Activated T-helper 1 cell treated with anti-CD3 and anti-CD28 coated beads, Interleukin-12 subunit alpha, Interleukin-12 subunit beta, Interleukin-2, Interleukin-4 antibody, amounts not matched to agents 30 ng/mL and 10 ng/mL and 1 ng/mL, durations not matched to agents 14 hours and 24 hours and 36 hours (primary cell): ENCODE results near the gene TMEM184C. TPM values are rescaled to one million over a fixed set of nuclear protein-coding genes. Genes with fewer than 3 reads are reported as not detected.

Experiments
- DNase-seq: peaks from one replicate; pipeline ENCODE4 v3.0.0; 2021; ENCODE audit warnings: low spot score
- H3K27ac Mint-ChIP-seq: one replicate; pipeline ENCODE4 v1.8.0; 2021; ENCODE audit warnings: mild to moderate bottlenecking, mixed read lengths
- H3K27me3 Mint-ChIP-seq: one replicate; pipeline ENCODE4 v1.8.0; 2022; ENCODE audit warnings: mild to moderate bottlenecking, moderate library complexity, mixed read lengths; ENCODE audit not compliant: insufficient read depth
- H3K36me3 Mint-ChIP-seq: one replicate; pipeline ENCODE4 v1.8.0; 2021; ENCODE audit warnings: low read depth, mixed read lengths
- H3K4me1 Mint-ChIP-seq: one replicate; pipeline ENCODE4 v1.8.0; 2021; ENCODE audit warnings: low read depth, mixed read lengths
- H3K4me3 Mint-ChIP-seq: one replicate; pipeline ENCODE4 v1.8.0; 2021; ENCODE audit warnings: mild to moderate bottlenecking, moderate library complexity, mixed read lengths
- H3K9me3 Mint-ChIP-seq: one replicate; pipeline ENCODE4 v1.8.0; 2021; ENCODE audit warnings: mixed read lengths
- intact Hi-C: fragments of 100-400 bp; cut with micrococcal nuclease; formaldehyde crosslinking; loops from one replicate; pipeline ENCODE4 v1.15.1; 2024
- total RNA-seq: library from RNA; stranded (reverse); gene quantifications from 2 replicates; pipeline ENCODE4 v1.2.3, GENCODE V29; 2022

Gene TMEM184C
- total RNA-seq, 1 donor from 2014 or later, result 21.6 TPM

DNA sequence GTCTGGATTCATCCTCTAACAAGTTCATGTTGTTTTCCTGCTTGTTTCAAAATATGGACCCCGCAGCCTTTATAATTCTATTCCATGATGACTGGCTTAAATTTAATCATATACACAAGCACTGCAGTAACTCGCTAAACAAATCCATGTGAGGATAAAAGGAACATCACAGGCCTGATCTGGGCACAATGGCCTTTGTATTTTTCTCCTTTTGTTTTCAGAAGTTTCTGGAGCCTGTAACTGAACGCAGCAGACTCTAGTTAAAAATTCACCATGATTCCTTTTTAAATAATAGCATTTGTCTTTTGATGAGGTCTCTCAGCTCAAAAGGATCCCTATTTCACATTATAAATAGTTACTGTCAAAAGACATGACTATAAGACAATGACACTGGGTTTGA is 30.2 kb upstream of the TMEM184C start:
- no peak for DNase-seq
- Mint-ChIP-seq H3K9me3 (no peaks in the 10 kb centered on the region), H3K27me3 (peaks cover 12% of the 10 kb centered on the region), H3K27ac (no peak overlapping the region), H3K4me3 (no peak overlapping the region), H3K36me3 (no peaks in the 10 kb centered on the region), H3K4me1 (no peaks in the 10 kb centered on the region)
- intact Hi-C loops, result no loop called here

- Mint-ChIP-seq H3K4me1 (no peaks in the 10 kb centered on the region), H3K27ac (no peak overlapping the region), H3K4me3 (no peak overlapping the region), H3K27me3 (peaks cover 14% of the 10 kb centered on the region), H3K36me3 (no peaks in the 10 kb centered on the region), H3K9me3 (no peaks in the 10 kb centered on the region)
- DNase-seq, result no peak
- intact Hi-C loops, result no loop called here
These were observed 27.6 kb upstream of the TMEM184C start for GRCh38 chr4:147589586-147589985.

DNA sequence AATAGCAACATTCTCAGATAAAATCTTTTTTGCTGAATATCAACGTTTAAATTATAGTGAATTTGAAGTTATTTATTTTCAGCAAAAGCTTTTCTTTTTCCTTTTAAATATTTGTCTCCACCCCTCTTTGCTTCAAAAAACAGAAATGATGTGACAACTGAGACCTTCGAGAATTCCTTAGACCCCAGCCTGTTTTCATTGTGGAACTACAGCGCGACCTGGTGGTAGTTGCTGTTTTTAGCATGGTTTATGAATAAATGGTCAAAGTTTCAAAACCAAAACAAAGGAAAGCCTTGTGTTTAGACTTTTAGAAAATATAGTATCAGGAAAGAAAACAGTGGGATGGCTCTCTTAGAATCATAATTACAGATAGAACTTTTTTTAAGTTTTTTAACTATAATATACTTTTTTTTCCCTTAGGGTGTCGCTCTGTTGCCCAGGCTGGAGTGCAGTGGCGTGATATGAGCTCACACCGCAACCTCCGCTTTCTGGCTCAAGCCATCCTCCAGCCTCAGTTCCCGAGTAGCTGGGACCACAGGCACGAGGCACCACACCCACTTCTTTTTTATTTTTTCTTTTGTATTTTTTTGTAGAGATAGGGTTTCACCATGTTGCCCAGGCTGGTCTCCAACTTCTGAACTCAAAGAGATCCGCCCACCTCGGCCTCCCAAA is 26.8 kb upstream of the TMEM184C start:
- Mint-ChIP-seq H3K4me1 (no peaks in the 10 kb centered on the region), H3K36me3 (no peaks in the 10 kb centered on the region), H3K9me3 (no peaks in the 10 kb centered on the region), H3K4me3 (no peak overlapping the region), H3K27ac (no peak overlapping the region), H3K27me3 (peaks cover 15% of the 10 kb centered on the region)
- DNase-seq, result no peak
- intact Hi-C loops, result loop anchor here (1.0 kb wide), 2 partner anchors 72 to 429 kb away; no protein-coding TSS in a partner anchor

GRCh38 chr4:147591106-147591505 is 26.1 kb upstream of the TMEM184C start:
- H3K4me3 Mint-ChIP-seq, result no peak overlapping the region
- no peak overlapping the region for H3K27ac Mint-ChIP-seq
- no peaks in the 10 kb centered on the region for H3K9me3 Mint-ChIP-seq
- DNase-seq, result no peak
- H3K4me1 Mint-ChIP-seq, result no peaks in the 10 kb centered on the region
- intact Hi-C loops, result no loop called here
- H3K36me3 Mint-ChIP-seq, result no peaks in the 10 kb centered on the region
- peaks cover 11% of the 10 kb centered on the region for H3K27me3 Mint-ChIP-seq

- no peak overlapping the region for H3K4me3 Mint-ChIP-seq
- intact Hi-C loops, result no loop called here
- H3K27me3 Mint-ChIP-seq, result peaks cover 7% of the 10 kb centered on the region
These were observed 23.1 kb upstream of the TMEM184C start for GRCh38 chr4:147594107-147594506.

GRCh38 chr4:147594578-147594977 is 22.6 kb upstream of the TMEM184C start:
- no peak for DNase-seq
- intact Hi-C loops, result no loop called here
- Mint-ChIP-seq H3K27ac (no peak overlapping the region), H3K27me3 (peaks cover 9% of the 10 kb centered on the region), H3K4me1 (no peaks in the 10 kb centered on the region), H3K4me3 (no peak overlapping the region), H3K9me3 (no peaks in the 10 kb centered on the region), H3K36me3 (no peaks in the 10 kb centered on the region)

More at GRCh38 chr4:147594107-147594506, 23.1 kb upstream of the TMEM184C start:
- Mint-ChIP-seq H3K9me3 (no peaks in the 10 kb centered on the region), H3K4me1 (no peaks in the 10 kb centered on the region), H3K36me3 (no peaks in the 10 kb centered on the region), H3K27ac (no peak overlapping the region)
- DNase-seq, result no peak

GRCh38 chr4:147596377-147596776 is 20.8 kb upstream of the TMEM184C start:
- H3K36me3 Mint-ChIP-seq, result no peaks in the 10 kb centered on the region
- DNase-seq, result no peak
- peaks cover 11% of the 10 kb centered on the region for H3K27me3 Mint-ChIP-seq
- H3K4me1 Mint-ChIP-seq, result no peaks in the 10 kb centered on the region
- no peaks in the 10 kb centered on the region for H3K9me3 Mint-ChIP-seq
- no peak overlapping the region for H3K4me3 Mint-ChIP-seq
- intact Hi-C loops, result loop anchor here (2.0 kb wide), 1 partner anchor 270 kb away; no protein-coding TSS in a partner anchor
- H3K27ac Mint-ChIP-seq, result no peak overlapping the region

DNA sequence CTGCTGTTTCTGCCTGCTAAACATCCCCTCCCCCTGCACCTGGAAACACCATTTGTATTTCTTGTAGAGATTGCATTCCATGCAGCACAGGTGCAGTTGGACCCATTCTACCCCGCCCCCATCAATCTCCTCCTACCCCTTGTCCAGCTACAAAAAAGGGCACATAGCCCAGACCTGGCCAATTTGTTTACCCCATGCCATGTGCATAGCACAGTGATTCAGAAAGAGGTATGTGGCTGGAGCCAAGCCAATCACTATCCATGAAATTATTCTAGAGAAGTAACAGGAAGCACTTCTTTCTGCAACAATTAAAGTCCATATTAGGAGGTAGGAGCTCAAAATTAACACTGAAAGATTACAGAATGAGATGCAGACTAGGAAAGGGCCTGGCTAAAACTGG is 20.2 kb upstream of the TMEM184C start:
- Mint-ChIP-seq H3K4me3 (no peak overlapping the region), H3K27me3 (peaks cover 11% of the 10 kb centered on the region), H3K27ac (no peak overlapping the region), H3K4me1 (no peaks in the 10 kb centered on the region), H3K9me3 (no peaks in the 10 kb centered on the region), H3K36me3 (no peaks in the 10 kb centered on the region)
- intact Hi-C loops, result loop anchor here (2.0 kb wide), 1 partner anchor 270 kb away; no protein-coding TSS in a partner anchor
- DNase-seq, result no peak

GRCh38 chr4:147597561-147597960 is 19.6 kb upstream of the TMEM184C start:
- Mint-ChIP-seq H3K27me3 (peaks cover 11% of the 10 kb centered on the region), H3K36me3 (no peaks in the 10 kb centered on the region), H3K4me1 (no peaks in the 10 kb centered on the region), H3K9me3 (no peaks in the 10 kb centered on the region), H3K4me3 (no peak overlapping the region), H3K27ac (no peak overlapping the region)
- intact Hi-C loops, result loop anchor here (2.0 kb wide), 1 partner anchor 269 kb away; no protein-coding TSS in a partner anchor
- no peak for DNase-seq

GRCh38 chr4:147599206-147599605 is 18.0 kb upstream of the TMEM184C start:
- Mint-ChIP-seq H3K9me3 (no peaks in the 10 kb centered on the region), H3K4me3 (no peak overlapping the region), H3K27me3 (peaks cover 11% of the 10 kb centered on the region), H3K27ac (no peak overlapping the region), H3K36me3 (no peaks in the 10 kb centered on the region), H3K4me1 (no peaks in the 10 kb centered on the region)
- intact Hi-C loops, result no loop called here
- no peak for DNase-seq

GRCh38 chr4:147599769-147600168 is 17.4 kb upstream of the TMEM184C start:
- no peaks in the 10 kb centered on the region for H3K4me1 Mint-ChIP-seq
- intact Hi-C loops, result no loop called here

DNA sequence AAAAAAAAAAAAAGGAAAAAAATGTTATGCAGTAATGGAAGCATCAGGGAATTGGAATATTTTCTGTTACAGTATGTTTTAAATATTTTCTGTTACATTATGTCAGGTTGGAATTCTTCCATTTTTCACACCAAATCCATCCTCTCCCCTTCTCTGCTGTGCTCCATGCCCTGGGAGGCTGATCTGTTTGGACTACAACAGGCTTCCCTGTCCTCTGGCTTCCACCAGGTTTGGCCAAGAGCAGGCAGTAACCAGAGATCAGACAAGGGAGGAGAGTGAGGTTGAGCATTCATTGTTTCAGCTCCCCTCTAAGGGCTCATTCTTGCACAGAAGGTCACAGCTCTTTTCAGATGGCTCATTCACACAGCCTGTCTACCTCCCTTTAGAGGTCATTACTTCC is 11.7 kb upstream of the TMEM184C start:
- Mint-ChIP-seq H3K4me1 (no peaks in the 10 kb centered on the region), H3K36me3 (no peaks in the 10 kb centered on the region), H3K4me3 (no peak overlapping the region), H3K9me3 (no peaks in the 10 kb centered on the region), H3K27me3 (peaks cover 3% of the 10 kb centered on the region), H3K27ac (no peak overlapping the region)
- intact Hi-C loops, result no loop called here
- no peak for DNase-seq

More at GRCh38 chr4:147599769-147600168, 17.4 kb upstream of the TMEM184C start:
- H3K36me3 Mint-ChIP-seq, result no peaks in the 10 kb centered on the region
- peaks cover 8% of the 10 kb centered on the region for H3K27me3 Mint-ChIP-seq
- no peak overlapping the region for H3K4me3 Mint-ChIP-seq
- no peaks in the 10 kb centered on the region for H3K9me3 Mint-ChIP-seq
- H3K27ac Mint-ChIP-seq, result no peak overlapping the region
- DNase-seq, result no peak

DNA sequence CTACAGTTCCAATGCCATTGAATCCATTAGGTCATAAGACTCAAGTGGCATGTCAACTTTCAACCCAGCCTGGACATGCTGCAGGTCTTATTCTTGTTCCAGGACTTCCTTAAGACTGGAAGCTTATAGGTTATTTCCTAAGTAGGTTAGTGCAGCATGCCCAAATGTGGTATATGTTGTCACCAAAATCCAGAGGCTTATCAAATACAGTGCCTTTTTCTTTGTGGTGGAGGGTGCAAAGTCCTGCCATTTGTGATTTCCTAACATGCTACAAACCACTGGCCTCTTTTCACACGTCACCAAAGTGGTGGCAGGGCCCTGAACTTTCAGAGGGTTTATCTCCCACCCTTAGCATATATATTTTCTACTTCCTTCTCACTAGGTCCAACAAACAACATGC is 9.7 kb upstream of the TMEM184C start:
- Mint-ChIP-seq H3K36me3 (no peaks in the 10 kb centered on the region), H3K27me3 (peaks cover 7% of the 10 kb centered on the region), H3K4me1 (no peaks in the 10 kb centered on the region), H3K27ac (no peak overlapping the region), H3K4me3 (no peak overlapping the region), H3K9me3 (no peaks in the 10 kb centered on the region)
- intact Hi-C loops, result no loop called here
- DNase-seq, result no peak
